Retinal pigment epithelial cell (primary cell): ENCODE results near the gene TOMM34.

Experiments
- DNase-seq: peaks from one replicate; pipeline ENCODE4 v3.0.0-alpha.2; 2010; ENCODE audit warnings: low read depth
- H3K4me3 ChIP-seq: 2 replicates; pipeline ENCODE4 v1.5.1; 2011; ENCODE audit warnings: mild to moderate bottlenecking, low read length, control low read depth, moderate library complexity
- TF ChIP-seq, protein P1 (sequence below): conservative IDR thresholded peaks from 2 replicates; pipeline ENCODE4 v1.5.1; 2011; ENCODE audit warnings: low read depth, low read length, control low read depth, inconsistent platforms

Gene TOMM34

DNA sequence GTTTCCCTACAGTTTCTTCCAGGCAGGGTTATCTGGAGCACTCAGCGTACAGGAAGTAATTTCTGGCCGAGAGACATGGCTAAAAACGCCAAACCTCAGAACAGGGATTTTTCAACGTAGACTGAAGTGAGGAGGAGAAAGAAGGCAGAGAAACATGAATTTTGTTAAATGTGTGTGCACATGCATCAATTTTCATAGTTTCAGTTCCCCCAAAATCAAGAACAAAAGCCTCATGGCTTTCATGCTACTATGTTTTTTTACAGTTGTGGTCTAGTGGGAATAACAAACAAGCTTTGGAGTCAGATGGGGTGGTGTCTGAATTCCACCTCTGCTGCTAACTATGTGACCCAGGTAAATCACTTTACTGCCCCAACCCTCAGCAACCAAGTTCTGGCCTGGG, 4.9 kb downstream of the TOMM34 start:
- no peak overlapping the region for H3K4me3 ChIP-seq
- TF ChIP-seq, protein P1, sequence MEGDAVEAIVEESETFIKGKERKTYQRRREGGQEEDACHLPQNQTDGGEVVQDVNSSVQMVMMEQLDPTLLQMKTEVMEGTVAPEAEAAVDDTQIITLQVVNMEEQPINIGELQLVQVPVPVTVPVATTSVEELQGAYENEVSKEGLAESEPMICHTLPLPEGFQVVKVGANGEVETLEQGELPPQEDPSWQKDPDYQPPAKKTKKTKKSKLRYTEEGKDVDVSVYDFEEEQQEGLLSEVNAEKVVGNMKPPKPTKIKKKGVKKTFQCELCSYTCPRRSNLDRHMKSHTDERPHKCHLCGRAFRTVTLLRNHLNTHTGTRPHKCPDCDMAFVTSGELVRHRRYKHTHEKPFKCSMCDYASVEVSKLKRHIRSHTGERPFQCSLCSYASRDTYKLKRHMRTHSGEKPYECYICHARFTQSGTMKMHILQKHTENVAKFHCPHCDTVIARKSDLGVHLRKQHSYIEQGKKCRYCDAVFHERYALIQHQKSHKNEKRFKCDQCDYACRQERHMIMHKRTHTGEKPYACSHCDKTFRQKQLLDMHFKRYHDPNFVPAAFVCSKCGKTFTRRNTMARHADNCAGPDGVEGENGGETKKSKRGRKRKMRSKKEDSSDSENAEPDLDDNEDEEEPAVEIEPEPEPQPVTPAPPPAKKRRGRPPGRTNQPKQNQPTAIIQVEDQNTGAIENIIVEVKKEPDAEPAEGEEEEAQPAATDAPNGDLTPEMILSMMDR, result no peak
- no peak for DNase-seq

DNA sequence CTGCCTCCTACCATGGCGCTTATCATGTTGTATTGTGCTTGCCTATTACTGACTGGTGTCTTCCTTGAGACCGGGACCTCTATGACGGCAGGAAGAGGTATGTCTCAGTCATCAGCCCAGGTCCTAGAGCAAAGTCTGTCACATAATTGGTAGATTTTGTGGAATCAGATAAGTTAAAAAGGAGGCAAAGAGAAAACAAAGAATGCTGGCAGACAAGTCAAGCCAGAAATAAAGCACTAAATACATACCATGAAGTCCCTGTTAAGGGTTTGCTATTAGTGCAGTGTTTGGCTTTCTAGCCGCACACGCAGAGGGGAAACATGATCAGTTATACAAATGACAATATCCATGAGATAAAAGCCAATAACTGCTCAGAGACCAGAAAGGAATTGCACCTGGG, 6.0 kb downstream of the TOMM34 start:
- no peak for DNase-seq
- TF ChIP-seq, protein P1, result no peak
- H3K4me3 ChIP-seq, result no peak overlapping the region

DNA sequence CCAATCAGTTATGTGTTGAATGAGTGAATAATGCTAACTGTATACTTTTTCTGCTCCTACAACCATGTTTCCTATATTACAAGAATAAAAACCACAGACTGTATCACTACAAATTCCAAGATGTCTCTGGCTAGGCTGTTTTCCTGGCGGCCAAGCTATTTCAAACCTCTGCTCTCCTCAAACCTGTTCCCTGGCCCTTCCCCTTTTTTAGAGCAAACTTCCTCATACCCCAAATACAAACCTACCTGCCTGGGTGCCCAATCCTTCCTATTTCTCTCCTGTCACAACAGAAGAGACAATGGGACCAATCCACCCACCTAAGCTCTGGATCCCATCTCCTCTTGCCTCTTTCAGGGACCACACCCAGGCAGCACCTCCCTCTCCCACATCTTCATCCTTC, 7.5 kb downstream of the TOMM34 start:
- H3K4me3 ChIP-seq, result no peak overlapping the region
- TF ChIP-seq, protein P1, result no peak
- DNase-seq, result no peak

DNA sequence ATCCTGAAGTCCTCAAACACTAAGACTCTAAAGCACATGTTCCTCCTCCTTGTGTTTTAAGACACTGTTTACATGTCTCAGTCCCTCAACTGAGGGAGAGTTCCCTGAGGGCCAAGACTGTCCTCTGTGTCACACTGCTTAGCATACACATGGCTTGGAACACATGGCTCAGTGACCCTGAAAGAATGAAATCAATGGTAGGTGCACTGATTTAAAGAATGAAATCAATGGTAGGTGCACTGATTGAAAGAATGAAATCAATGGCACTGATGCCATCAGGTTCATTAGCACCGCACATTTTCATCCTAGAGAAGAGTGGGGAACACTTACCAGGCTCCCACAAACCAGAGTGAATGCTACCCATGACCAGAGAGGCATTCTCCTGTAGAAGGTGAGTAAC, 9.8 kb downstream of the TOMM34 start:
- DNase-seq, result no peak
- no peak overlapping the region for H3K4me3 ChIP-seq
- TF ChIP-seq, protein P1, result no peak

DNA sequence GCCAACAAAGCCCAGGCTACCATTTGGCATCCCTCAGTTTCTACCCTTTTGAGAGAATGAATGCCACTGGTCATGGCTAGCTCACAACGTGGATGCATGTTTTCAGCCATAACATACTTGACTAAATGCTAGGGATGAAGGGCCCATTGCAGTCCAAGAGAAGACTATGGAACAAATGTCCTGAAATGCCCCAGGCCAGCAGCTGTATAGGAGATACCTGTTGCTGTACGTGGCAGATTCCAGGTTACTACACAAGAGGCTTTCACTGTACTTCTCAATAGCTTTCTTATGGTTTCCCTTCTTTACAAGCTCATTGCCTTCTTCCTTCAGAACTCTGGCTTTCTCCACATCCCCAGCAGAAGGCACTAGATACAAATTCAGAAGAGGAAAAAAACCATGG, 11.7 kb downstream of the TOMM34 start:
- H3K4me3 ChIP-seq, result no peak overlapping the region
- no peak for DNase-seq
- TF ChIP-seq, protein P1, result no peak

DNA sequence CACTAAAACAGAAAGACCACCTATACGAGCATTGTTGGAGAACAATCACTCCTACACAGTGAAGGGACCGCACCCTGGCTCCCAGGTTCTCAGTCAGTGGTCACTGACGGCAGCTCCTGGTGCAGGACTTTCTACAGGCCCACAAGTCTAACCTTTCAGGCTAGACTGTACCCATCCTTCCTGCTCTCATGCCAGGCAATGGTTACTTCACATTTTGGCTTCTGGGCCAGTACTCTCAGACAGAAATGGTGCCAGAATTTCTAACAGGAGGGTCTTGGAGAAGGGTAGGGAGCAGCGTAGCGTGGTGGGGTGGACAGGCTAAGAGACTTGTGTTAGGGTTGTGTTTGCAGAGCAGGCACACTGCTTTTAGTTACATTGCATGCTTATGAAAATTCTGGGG, 12.1 kb downstream of the TOMM34 start:
- TF ChIP-seq, protein P1, result no peak
- DNase-seq, result no peak
- no peak overlapping the region for H3K4me3 ChIP-seq

DNA sequence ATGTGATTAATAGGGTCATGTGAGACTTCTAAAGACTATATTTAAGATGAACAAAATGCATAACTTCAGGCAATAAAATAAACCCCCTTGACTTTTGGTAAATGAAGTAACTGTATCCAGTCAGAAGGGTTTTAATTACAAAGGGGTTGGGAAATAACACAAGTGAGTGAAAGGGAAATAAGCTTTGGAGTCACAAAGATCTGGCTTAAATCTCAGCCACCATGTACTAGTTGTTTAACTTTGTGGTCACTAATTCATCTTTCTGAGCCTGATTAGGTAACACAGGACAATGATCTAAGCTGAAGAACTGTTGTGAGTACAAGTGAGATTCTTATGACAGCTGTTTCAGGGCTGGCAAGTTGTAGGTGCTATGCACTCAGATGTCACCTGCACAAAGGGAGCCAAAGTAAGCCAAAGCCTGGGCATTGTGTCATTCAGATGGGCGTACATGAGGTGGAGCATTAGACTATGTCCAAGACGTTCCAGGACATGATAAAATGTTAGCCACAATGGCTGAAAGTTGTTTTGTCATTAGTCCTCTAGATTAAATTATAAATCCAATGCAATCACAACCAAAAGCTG, 13.8 kb downstream of the TOMM34 start:
- no peak overlapping the region for H3K4me3 ChIP-seq
- no peak for DNase-seq
- TF ChIP-seq, protein P1, result no peak
